ENCODE results near the gene MSX2.

MSX2 gene

DNA sequence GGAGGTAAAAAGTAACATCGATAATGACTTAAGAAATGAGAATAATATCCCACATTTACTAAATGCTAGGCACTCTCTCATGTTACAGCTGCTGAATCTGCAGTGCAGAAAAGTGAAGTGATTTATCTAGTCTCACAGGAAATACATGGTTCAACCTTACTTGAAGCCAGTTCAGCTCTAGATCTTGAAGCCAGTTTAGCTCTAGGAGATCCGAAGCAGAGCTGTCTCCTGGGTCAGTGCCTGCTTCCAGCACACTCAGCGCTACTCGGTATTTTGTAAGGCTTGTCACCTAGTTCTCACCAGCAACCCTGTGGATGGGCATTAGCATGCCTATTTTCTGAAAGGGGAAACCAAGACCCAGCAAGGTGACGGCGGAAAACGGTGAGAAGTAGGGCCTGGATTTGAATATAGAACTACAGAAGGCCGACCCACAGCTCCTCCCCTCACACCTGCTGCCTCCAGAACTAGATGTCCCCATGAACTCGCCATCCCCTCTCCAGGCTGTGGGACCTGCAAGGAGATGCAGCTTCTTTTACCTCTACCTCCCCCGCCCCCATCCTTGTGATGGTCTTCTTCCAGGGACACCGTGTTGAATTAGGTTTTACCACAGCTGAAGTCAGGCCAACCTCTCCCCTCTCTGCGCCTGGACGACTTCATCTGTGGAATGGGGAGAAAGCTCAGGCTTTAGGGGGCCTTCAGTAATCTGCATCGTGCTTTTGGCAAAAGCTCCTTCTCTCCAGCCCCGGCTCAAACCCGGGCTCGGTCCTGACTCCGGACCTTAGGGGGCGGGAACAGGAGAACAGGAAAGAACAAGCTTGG lies 4.4 kb upstream of the MSX2 start:
- TF ChIP-seq POLR2A (IDR thresholded peaks at IDR 0.05; ENCODE audit: extremely low read depth, insufficient read length), result no peak
- TF ChIP-seq, protein P1, sequence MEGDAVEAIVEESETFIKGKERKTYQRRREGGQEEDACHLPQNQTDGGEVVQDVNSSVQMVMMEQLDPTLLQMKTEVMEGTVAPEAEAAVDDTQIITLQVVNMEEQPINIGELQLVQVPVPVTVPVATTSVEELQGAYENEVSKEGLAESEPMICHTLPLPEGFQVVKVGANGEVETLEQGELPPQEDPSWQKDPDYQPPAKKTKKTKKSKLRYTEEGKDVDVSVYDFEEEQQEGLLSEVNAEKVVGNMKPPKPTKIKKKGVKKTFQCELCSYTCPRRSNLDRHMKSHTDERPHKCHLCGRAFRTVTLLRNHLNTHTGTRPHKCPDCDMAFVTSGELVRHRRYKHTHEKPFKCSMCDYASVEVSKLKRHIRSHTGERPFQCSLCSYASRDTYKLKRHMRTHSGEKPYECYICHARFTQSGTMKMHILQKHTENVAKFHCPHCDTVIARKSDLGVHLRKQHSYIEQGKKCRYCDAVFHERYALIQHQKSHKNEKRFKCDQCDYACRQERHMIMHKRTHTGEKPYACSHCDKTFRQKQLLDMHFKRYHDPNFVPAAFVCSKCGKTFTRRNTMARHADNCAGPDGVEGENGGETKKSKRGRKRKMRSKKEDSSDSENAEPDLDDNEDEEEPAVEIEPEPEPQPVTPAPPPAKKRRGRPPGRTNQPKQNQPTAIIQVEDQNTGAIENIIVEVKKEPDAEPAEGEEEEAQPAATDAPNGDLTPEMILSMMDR (IDR thresholded peaks at IDR 0.05; ENCODE audit: low read depth, low read length), result no peak
- TF ChIP-seq, protein P2, sequence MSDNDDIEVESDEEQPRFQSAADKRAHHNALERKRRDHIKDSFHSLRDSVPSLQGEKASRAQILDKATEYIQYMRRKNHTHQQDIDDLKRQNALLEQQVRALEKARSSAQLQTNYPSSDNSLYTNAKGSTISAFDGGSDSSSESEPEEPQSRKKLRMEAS (IDR thresholded peaks at IDR 0.05; ENCODE audit: low read depth, low read length), result no peak
- no peak overlapping the region for H3K4me3 ChIP-seq (ENCODE audit: low read depth, low read length)
- no peak for DNase-seq (ENCODE audit: low read depth)

DNA sequence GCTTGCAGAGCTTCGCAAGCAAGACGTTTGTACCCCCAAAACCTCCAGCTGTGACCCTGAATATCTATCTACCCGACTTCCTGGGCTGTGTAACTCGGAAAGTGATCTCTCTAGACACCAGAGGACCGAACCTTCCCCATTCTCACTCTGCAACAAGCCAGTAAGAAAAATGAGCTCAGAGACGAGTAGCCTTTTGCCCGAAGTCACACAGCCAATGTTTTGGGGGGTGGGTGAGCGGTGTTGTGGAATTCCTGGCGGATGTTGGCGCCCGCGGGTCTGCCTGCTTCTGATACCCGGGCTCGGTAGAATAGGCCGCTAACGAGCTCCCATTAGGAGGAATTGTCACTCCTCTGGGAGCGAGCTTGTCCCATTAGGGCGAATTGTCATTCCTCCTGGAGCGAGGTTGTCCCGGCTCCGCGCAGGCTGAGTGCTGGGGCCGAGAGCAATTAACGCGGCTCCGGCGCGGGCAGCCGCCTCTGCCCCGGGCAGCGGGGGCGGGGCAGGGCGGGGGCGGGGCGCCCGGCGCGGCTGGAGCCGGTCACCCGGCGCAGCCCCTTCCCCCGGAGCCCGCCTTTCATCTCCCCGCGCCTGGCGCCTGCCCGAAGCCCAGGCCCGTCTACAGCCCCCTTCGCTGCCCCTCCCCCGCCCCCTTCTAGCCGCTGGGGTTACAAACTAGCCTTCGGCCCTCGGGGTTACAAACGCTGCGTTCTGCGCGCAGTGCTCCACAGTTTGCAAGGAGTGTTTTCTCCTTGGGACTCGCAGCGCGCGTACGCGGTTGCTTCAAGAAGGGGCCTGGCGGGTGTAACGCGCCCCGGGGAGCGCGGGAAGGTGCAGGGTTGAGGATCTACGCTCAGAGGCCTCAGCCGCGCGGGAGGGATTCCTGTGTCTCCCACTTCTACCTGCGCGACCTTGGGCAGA lies 3.5 kb upstream of the MSX2 start:
- H3K4me3 ChIP-seq (ENCODE audit: low read depth, low read length), result no peak overlapping the region
- no peak for DNase-seq (ENCODE audit: low read depth)
- TF ChIP-seq, protein P2 (IDR thresholded peaks at IDR 0.05; ENCODE audit: low read depth, low read length), result no peak
- TF ChIP-seq MYC (IDR thresholded peaks at IDR 0.05; ENCODE audit: low read depth, low read length) (no peak), POLR2A (IDR thresholded peaks at IDR 0.05; ENCODE audit: extremely low read depth, insufficient read length) (no peak)
- TF ChIP-seq, protein P1 (IDR thresholded peaks at IDR 0.05; ENCODE audit: low read depth, low read length), result no peak

DNA sequence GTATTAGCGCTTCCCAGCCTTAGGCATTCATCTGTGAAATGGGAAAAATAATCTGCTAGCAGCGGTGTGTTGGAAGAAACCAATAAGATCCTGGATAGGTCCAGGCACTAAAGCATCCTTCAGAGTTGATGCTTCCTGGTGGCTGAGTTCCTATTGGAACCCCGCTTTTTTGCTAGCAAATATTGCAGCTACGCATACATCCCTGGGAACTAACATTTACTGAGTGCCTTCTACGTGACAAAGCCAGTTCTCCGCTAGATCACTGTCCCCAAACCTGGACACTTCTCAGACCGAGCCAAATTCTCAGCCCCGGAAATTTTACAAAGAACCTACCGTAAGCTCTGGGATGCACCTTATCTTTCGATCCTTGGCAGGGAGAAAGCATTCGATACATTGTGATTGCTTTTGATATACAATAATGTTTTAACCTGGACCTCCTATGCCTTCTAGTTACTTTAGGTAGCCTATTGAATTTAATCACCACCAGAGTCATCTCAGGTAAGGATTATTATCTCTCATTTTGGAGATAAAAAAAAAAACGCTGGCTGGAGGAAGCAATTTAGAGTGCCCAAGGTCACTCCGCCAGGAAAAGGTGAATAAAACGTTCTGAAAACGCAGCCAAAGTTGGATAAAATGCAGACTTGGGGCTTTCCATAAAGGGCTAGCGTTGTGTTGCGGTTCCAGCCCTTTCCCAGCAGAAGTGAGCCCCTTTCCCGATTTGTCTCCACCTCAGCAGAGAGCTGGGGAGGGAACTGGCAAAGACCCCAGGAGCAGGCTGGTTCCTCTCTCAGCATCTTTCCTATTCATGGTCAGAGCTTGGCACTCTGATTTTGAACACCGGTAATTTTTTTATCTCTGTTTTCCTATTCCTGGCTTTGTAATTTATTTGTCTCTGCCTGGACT lies 2.6 kb upstream of the MSX2 start:
- TF ChIP-seq POLR2A (IDR thresholded peaks at IDR 0.05; ENCODE audit: extremely low read depth, insufficient read length) (no peak), MYC (IDR thresholded peaks at IDR 0.05; ENCODE audit: low read depth, low read length) (no peak)
- TF ChIP-seq, protein P2 (IDR thresholded peaks at IDR 0.05; ENCODE audit: low read depth, low read length), result no peak
- TF ChIP-seq, protein P1 (IDR thresholded peaks at IDR 0.05; ENCODE audit: low read depth, low read length), result no peak
- no peak overlapping the region for H3K4me3 ChIP-seq (ENCODE audit: low read depth, low read length)
- DNase-seq (ENCODE audit: low read depth), result no peak

DNA sequence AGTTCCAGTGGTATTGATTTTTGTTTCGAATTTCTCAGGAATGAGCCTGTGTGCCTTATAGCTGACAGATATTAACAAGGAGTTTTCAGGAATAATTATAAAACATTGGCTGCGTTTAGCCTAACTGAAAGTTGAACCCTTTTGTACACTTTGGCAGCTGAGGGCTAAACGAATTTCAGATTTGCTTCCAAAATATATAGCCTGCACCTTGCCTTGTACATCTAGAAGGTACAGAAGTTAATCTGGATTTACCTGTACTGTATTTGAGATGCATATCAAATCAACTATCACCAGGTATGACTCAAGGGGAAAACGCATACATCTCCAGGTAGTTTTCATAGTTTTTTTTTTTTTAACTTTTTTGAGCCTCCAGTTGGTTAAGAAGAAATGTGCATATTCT lies 1.9 kb upstream of the MSX2 start:
- no peak overlapping the region for H3K4me3 ChIP-seq (ENCODE audit: low read depth, low read length)
- TF ChIP-seq POLR2A (IDR thresholded peaks at IDR 0.05; ENCODE audit: extremely low read depth, insufficient read length), result no peak
- TF ChIP-seq, protein P2 (IDR thresholded peaks at IDR 0.05; ENCODE audit: low read depth, low read length), result no peak
- TF ChIP-seq MYC (IDR thresholded peaks at IDR 0.05; ENCODE audit: low read depth, low read length), result no peak
- TF ChIP-seq, protein P1 (IDR thresholded peaks at IDR 0.05; ENCODE audit: low read depth, low read length), result no peak
- no peak for DNase-seq (ENCODE audit: low read depth)

DNA sequence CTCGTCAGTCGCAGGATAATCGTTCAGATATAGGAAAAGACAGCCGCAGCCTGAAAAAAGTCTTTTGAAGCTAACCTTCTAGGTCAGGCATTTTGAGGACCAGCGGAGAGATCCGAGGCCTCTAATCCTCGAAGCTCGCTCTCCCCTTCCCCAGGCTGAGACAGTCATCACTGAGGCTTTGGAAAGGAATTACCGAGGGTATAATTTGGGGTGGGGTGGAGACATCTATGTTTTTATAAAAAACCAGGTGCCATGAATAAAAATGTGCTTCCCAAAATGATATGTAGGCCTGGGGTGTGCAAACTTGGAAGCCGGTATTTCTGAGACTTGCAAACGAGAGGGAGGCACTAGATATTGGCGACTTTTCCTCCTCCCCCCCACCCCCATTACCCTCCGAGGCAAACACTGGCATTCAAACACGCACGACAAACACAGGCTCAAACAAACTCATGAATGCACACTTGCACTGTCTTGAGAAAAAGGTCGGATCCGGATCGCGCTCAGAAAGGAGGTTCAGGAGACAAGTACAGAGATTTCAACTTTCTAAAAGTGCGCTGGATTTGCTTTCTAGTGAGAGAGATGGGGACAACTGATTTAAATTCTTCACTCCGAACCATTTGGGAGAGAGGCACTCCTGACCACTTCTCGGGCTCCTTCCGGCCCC lies 935 bp upstream of the MSX2 start:
- no peak for TF ChIP-seq MYC (IDR thresholded peaks at IDR 0.05; ENCODE audit: low read depth, low read length)
- no peak for TF ChIP-seq POLR2A (IDR thresholded peaks at IDR 0.05; ENCODE audit: extremely low read depth, insufficient read length)
- TF ChIP-seq, protein P1 (IDR thresholded peaks at IDR 0.05; ENCODE audit: low read depth, low read length), result no peak
- TF ChIP-seq, protein P2 (IDR thresholded peaks at IDR 0.05; ENCODE audit: low read depth, low read length), result no peak
- no peak for DNase-seq (ENCODE audit: low read depth)
- no peak overlapping the region for H3K4me3 ChIP-seq (ENCODE audit: low read depth, low read length)

Measured in NB4 (cell line).